Pancreas (tissue), 10 donors: ENCODE data around the gene RND2. TPM values are rescaled to one million over a fixed set of nuclear protein-coding genes. Genes with fewer than 3 reads are reported as not detected.

Experiments used
- ATAC-seq, 4 donors: fragments of 200-7000 bp; cut with Tn5 transposase; one replicate each; pipeline versions ENCODE4 v1.8.0 to v1.9.1; 2020; ENCODE audit warnings: mild to moderate bottlenecking in 4 of 4, moderate library complexity in 4 of 4
- DNase-seq, 6 donors: peaks; one replicate each; pipeline ENCODE4 v3.0.0-alpha.2; 2020
- FAIRE-seq: peaks from 2 replicates; lab custom pipeline; 2012; peaks lifted over from hg19 to GRCh38; lab: Jason Lieb, UNC
- H3K27ac ChIP-seq, 4 donors: fragments of 200-600 bp; sonication (generic); 1 replicate in 3 of 4; 2 replicates in 1 of 4; pipeline versions ENCODE4 v1.5.0 to v1.8.0; 2020
- H3K27me3 ChIP-seq, 4 donors: fragments of 200-600 bp; one replicate each; pipeline ENCODE4 v1.8.0; 2021
- H3K36me3 ChIP-seq, 3 donors: fragments of 200-600 bp; sonication (generic) in 1 of 3; one replicate each; pipeline versions ENCODE4 v1.5.0 to v1.8.0; 2020 to 2021
- H3K4me1 ChIP-seq, 3 donors: fragments of 200-600 bp; one replicate each; pipeline ENCODE4 v1.8.0; 2021
- H3K4me3 ChIP-seq, 4 donors: fragments of 200-600 bp; sonication (generic) in 2 of 4; one replicate each; pipeline versions ENCODE4 v1.5.0 to v1.8.0; 2020 to 2021
- H3K9me3 ChIP-seq, 4 donors: fragments of 200-600 bp; one replicate each; pipeline ENCODE4 v1.8.0; 2021
- CTCF ChIP-seq, 4 donors: fragments of 200-600 bp; sonication (generic) in 3 of 4; IDR thresholded peaks; one replicate each; pipeline versions ENCODE4 v1.5.0 to v1.8.0; 2021; ENCODE audit warnings: antibody characterized with exemption in 4 of 4
- WGBS, 2 donors: extraction: QIAGEN DNeasy Blood & Tissue Kit; methylation state at CpG; one replicate each; pipeline ENCODE4 v1.1.7; 2013; 5-methylcytosine and 5-hydroxymethylcytosine counted together
- intact Hi-C, 3 donors: fragments of 100-400 bp; cut with DNase I; formaldehyde crosslinking; loops; one replicate each; pipeline versions ENCODE4 v1.11.1 to v1.14.2; 2022
- polyA plus RNA-seq, 2 donors: library from polyadenylated mRNA; stranded (reverse); fragments of 200-250 nt; gene quantifications; one replicate each; pipeline ENCODE4 v1.2.3, GENCODE V29; 2013
- total RNA-seq, 6 donors: library from RNA; stranded (reverse); fragmentation: NEBNext Ultra II Directional in 4 of 6; extraction: Animal tissue kit (Norgen Biotek cat#: 25700) in 4 of 6; gene quantifications; one replicate each; pipeline versions ENCODE4 v1.2.1 to v1.2.4, GENCODE V29; 2021 to 2023
- donor health status: healthy with polysubstance abuse.
- donor health status: DM: no; HTN: no; CAD: no; lungs with moderate emphysema.
- donor health status: DM: no; HTN: no; CAD: no.
- donor health status: control.
- donor health status: control.
- donor health status: Bipolar disorder and iron deficiency.
- donor health status: DM: yes; HTN: yes; CAD: no.
- donor health status: DM: no; HTN: no; CAD: no.
- donor health status: DM: no; HTN: no; CAD: no.
- donor health status: DM: yes; HTN: yes; CAD: no.

Gene RND2
- total and polyA plus RNA-seq, 8 donors = 0.22 to 1.1 (median 0.57) TPM

- H3K27me3 ChIP-seq = no peaks in the 10 kb centered on the region
- no peak overlapping the region for H3K4me3 ChIP-seq
- no peaks in the 10 kb centered on the region for H3K36me3 ChIP-seq
- peaks cover 0 to 9% (median 5%) of the 10 kb centered on the region in 3 donors for H3K4me1 ChIP-seq
- 71% methylated on average over 19 of the region's 19 CpGs for WGBS, 2 donors
- no peak for FAIRE-seq
- intact Hi-C loops = no loop called here
- no peaks in the 10 kb centered on the region for H3K9me3 ChIP-seq
- peak in 2 of 4 donors; percentile 18 to 20 for ATAC-seq
- TF ChIP-seq CTCF (IDR thresholded peaks at IDR 0.05) = no peak
- peak in 1 of 6 donors; percentile 21 for DNase-seq
- H3K27ac ChIP-seq = no peak overlapping the region
Measured at GRCh38 chr17:43018008-43018853, 6.8 kb upstream of the RND2 start.

GRCh38 chr17:43018932-43019331, 6.1 kb upstream of the RND2 start:
- no peak overlapping the region for H3K4me3 ChIP-seq
- ATAC-seq (no peak), FAIRE-seq (no peak), DNase-seq (no peak)
- intact Hi-C loops = no loop called here
- WGBS, 2 donors = 49 to 52% methylated on average over 4 of the region's 4 CpGs
- peaks cover 0 to 9% (median 5%) of the 10 kb centered on the region in 3 donors for H3K4me1 ChIP-seq
- H3K36me3 ChIP-seq = no peaks in the 10 kb centered on the region
- no peaks in the 10 kb centered on the region for H3K27me3 ChIP-seq
- H3K27ac ChIP-seq = no peak overlapping the region
- no peaks in the 10 kb centered on the region for H3K9me3 ChIP-seq
- no peak for TF ChIP-seq CTCF (IDR thresholded peaks at IDR 0.05)

GRCh38 chr17:43019418-43019817, 5.6 kb upstream of the RND2 start:
- peaks cover 3 to 12% (median 5%) of the 10 kb centered on the region in 3 donors for H3K4me1 ChIP-seq
- H3K36me3 ChIP-seq = no peaks in the 10 kb centered on the region
- peak overlapping the region in 1 of 4 donors; percentile 7 for H3K4me3 ChIP-seq
- FAIRE-seq (no peak), DNase-seq (no peak), ATAC-seq (no peak)
- 63% methylated on average over 7 of the region's 7 CpGs for WGBS, 2 donors
- no peaks in the 10 kb centered on the region for H3K27me3 ChIP-seq
- intact Hi-C loops = no loop called here
- no peak for TF ChIP-seq CTCF (IDR thresholded peaks at IDR 0.05)
- peak overlapping the region in 1 of 4 donors; percentile 12 for H3K27ac ChIP-seq
- no peaks in the 10 kb centered on the region for H3K9me3 ChIP-seq

GRCh38 chr17:43020030-43020621, 4.9 kb upstream of the RND2 start:
- intact Hi-C loops = no loop called here
- FAIRE-seq = no peak

More at GRCh38 chr17:43020030-43020621, 4.9 kb upstream of the RND2 start:
- peak overlapping the region in 1 of 4 donors; percentile 12 for H3K27ac ChIP-seq
- H3K4me3 ChIP-seq = peak overlapping the region in 1 of 4 donors; percentile 7
- no peaks in the 10 kb centered on the region for H3K36me3 ChIP-seq
- no peak for DNase-seq
- H3K4me1 ChIP-seq = peaks cover 5 to 12% (median 7%) of the 10 kb centered on the region in 3 donors
- no peaks in the 10 kb centered on the region for H3K9me3 ChIP-seq
- H3K27me3 ChIP-seq = no peaks in the 10 kb centered on the region
- ATAC-seq = no peak
- 71 to 78% methylated on average over 6 of the region's 6 CpGs for WGBS, 2 donors
- TF ChIP-seq CTCF (IDR thresholded peaks at IDR 0.05) = no peak
